GM18520 (cell line): ENCODE measurements around the gene LCE7A.

Experiments
- ATAC-seq: cut with Tn5 transposase; IDR thresholded peaks from one replicate; pipeline ENCODE4 v1.9.1; 2021; ENCODE audit not compliant: unreplicated experiment

Gene LCE7A

DNA sequence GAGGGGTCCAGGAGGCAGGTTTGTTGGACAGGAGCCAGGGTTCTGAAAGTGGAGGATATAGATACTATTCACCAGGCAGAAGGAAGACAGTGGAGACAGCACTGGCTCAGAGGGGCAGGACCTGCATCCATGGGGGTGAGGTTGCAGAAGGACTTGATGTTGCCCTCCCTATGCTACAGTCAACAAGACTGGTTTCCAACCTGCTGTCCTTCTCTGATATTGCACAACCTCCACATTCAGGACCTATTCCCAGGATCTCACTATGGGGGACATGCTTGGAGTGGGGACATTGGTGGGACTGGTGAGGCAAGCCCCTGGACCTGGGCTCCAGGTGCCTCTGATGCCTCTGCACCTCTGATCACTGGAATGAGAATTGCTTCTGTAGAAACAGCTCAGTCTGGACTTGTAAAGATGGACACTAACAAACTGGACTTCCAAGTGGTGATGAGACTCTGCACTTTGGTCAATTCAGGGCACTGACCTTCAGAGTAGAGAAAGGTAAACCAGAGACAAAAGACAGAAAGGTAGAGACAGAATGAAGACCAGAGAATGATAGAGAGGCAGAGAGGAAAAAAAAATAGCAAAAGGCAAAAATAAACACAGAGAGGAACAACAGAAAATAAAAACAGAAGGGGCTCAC, 19.9 kb downstream of the LCE7A start:
- no peak for ATAC-seq

DNA sequence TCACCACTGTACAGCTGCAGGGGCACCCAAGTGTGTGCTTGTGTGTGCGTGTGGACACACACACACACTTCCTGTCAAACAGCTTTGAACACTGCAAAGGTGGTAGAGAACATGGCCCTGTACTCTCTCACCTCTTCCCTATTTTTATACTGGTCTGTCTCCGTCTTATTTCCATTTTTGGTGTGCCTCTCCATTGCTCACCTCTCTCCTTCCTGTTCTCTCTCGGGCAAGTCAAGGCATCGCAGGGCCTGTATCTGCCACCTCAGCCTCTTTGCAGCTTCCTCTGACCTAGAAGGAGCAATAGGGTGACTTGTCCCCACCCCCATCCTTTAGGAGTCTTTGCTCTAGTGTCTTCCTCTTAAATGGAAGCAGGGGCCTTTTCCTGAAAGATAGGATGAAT, 20.5 kb downstream of the LCE7A start:
- ATAC-seq: no peak

DNA sequence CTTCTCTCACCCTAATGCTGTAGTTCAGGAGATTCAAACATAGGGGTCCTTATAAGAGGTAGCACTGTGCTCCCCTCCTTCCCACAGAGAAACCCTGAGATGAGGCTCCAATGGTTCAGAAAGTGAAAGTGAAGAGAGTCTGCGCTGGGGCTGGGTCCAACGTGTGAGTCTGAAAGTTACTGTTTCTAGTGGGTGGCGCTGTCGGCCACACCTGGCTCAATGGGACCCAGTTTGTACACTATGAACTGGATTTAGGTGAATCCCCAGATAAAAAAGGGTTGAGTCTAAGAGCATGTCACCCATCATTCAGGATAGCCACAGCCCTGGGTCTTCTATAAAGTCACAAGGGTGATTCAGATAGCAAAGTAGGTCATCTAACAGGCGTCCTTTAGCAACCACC, 21.1 kb downstream of the LCE7A start:
- ATAC-seq: no peak

DNA sequence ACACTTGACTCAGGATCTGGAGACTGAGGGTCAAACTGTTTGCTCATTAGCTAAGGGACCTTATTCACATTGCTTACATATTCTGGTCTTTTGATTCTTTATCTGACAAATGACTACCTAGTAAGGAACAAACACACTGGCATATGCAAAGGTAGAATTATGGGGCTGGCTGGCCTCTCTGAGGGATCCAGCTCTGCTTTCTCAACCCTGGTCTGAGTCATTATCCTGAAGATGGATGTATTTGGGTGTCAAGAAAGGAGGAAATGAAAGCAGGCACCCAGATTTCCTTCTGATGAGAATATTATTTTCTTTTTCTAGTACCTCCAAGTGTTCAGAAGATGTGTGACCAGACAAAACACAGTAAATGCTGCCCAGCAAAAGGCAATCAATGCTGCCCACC, 24.3 kb downstream of the LCE7A start:
- no peak for ATAC-seq

DNA sequence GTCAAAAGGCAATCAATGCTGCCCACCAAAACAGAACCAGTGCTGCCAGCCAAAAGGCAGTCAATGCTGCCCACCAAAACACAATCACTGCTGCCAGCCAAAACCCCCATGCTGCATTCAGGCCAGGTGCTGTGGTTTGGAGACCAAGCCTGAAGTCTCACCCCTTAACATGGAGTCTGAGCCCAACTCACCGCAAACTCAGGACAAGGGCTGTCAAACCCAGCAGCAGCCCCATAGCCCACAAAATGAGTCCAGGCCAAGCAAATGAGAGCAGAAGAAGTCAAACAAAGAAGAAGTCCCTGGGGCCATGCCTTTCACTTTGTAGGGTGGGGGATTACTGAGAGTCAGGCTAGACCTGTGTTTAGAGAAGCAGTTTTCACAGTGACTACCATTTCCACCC, 24.7 kb downstream of the LCE7A start:
- no peak for ATAC-seq

DNA sequence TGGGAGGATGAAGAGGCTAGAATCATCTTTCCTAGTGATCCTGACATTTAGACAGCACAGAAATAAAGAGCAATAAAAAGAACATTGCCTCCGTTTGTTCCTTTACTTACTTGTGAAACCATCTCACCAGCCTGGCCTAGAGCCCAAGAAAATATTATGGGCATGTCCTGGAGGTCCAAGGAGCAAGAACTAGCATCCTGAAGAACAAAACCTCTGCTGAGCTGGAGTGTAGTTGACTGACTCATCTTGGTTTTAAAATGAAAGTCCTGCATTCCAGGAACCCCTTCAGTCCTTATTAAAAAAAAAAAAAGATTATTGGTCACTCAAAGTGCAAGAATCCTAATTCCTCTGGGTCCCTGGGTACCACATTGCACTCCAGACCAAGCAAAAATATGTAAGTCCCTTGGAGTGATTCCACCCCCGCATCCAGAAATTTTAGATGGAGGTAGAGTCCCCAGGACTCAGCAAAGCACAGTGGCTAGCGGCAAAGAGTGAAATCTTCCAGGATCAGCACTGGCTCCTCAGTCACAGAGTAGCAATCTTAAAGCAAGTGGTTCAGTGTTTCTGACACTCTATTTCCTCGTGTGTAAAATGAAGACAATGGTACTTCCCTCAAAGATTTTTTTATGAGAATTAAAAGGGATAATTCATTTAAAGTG, 25.3 kb downstream of the LCE7A start:
- no peak for ATAC-seq

DNA sequence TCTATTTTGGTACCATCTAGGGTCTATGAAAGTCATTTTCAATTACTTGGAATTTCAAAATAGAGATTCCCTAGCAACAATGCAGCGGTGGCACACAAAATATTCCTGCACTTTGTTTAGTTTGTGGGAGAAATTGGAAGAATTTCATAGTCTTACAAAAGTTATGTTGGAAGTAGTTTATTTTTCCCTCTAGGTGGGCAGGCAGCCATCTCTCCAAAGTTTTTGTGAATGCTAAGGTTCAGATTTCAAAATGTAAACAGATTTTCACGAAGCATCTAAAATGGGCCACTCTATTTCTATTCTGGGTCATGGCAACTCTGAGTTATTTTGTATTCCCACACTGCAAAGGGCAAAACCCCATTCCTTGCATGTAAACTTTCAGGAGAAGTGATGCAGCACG, 26.3 kb downstream of the LCE7A start:
- no peak for ATAC-seq

DNA sequence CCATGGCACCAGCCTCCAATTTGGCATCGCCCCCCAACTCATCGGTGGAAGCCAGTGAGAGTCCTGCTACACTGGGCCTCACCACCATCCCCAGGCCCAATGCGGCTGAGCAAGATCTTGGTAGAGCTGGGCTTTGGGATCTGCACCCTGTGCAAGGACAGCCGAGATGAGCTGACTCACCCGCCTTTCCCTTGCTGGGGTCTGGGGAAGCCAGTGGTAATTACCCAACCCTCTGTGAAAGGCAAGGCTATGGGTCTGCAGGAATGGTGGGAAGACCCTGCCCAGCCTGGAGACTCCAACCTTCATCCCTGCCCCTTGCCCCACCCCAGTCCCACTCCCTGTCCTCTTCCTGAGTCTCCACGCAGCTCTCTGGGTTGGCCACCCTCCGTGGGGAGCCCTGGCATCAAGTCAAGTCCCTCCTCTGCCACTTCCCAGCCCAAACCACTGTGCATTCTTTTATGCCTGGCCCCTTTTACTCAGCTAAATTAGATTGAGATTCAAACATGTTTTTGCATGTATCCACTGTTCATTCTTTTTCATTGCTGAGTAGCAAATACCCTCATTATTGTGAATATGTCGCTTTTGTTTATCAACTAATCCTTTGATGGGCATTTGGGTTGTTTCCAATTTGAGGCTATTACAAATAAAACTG, 27.1 kb downstream of the LCE7A start:
- no peak for ATAC-seq

DNA sequence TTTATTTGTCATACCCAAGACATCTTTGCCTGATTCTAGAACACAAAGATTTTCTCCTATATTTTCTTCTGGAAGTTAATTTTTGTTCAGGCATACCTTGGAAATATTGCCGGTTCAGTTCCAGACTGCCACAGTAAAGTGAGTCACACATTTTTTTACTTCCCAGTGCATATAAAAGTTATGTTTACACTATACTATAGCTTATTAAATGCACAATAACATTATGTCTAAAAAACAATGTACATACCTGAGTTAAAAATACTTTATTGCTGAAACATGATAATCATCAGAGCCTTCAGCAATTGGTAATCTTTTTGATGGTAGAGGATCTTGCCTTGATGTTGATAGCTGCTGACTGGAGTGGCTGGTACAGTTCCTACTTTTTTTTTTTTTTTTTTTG, 28.3 kb downstream of the LCE7A start:
- ATAC-seq: no peak

DNA sequence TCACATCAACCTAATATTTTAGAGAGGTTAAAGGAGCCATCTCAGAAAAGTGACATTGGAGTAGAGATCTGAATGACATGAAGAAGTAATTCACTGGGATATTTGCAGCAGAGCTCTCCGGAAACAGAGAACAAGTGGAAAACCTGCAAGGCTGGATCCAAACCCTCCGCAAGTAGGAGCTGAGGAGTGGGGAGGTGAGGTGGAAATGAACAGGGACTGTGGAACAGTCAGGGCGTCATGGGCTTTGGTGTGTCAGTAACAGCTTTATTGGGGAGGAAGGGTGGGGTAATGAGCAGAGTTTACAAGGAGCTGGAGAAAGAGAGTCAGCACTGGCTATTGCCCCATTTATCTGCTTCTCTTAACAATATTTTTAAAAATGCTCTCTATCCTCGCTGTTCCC, 39.2 kb downstream of the LCE7A start:
- no peak for ATAC-seq

DNA sequence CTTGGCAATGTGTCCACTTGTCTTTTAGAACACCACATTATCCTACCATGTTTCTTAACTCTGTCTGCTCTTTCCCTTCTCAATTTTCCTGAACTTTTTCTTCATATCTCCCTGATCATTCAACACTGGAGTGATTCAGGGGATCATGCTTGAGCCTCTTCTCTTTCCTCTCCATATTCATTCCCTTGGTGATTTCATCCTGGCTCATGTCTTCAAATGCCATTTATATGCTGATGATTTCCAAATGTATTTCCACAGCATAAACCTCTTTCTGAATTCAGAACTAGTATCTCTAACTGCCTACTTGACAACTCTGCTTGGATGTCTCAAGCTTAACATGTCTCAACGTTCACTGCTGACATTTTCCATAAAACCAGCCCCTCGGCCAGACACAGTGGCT, 40.1 kb downstream of the LCE7A start:
- ATAC-seq: no peak

DNA sequence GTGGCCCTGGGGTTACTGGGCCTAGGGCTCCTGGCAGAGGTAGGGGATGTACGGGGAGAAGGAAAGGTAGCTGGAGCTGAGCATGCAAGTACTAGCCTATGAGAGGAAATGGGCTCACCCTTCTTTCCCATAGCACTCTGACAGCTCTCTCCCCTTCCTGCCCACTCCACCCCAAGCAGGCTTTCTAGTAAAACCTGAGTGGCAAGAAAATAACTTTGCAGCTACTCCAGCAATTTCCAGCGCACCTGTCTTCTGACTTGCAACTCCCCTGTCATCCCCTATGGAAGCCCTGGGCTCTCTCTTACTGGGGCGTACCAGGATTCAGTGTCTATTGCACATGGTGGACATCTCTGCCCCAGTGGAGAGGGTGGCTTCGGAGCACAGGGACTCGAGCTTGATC, 41.8 kb downstream of the LCE7A start:
- no peak for ATAC-seq

DNA sequence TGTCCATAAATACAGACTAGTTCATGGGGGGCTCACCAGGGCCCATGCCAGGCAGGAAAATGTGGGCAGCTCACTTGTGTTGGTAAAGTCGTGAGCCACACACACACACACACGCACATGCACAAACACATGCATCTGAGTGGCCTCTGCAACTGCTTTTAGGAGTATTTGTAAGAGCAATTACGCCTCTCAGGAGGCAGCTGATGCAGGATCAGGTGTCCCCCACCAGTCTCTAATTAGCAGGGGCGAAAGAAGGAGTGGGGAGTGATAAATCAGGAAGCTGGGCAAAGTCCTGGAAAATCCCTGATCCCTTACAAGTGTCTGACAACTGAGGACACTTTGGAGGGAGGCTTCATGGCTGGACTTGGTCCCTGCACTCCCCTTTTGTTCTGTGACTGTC, 42.8 kb downstream of the LCE7A start:
- ATAC-seq: no peak

DNA sequence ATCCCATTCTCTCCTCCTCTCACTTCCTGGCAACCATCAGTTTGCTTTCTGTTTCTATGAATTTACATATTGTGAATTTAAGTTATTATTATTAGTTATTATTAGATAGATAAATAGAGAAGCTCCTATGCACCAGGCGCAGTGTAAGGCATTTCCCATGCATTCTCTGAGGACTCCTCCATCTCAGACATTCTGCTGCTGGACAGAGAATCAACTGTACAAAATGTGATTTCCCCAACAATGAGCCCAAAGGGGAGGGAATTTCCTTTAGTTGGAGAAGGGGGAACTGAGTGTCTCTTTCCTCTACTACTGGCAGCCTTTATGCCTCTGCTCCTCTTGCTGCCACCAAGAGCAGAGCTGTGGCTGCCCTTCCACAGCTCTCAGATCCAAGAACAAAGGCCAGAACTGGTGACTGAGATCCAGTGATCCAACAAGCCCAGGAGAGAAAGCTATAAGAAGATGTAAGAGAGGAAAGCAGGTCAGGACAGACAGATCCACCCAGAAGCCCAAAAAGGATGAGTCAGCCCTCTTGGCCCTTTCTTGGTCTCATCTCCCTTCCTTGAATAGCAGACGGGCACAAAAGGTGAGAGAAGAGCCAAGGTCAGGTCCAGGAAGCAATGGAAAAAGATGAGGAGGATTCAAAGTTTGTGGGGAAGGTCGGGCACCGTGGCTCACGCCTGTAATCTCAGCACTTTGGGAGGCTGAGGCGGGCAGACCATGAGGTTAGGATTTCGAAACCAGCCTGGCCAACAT, 45.1 kb downstream of the LCE7A start:
- no peak for ATAC-seq

DNA sequence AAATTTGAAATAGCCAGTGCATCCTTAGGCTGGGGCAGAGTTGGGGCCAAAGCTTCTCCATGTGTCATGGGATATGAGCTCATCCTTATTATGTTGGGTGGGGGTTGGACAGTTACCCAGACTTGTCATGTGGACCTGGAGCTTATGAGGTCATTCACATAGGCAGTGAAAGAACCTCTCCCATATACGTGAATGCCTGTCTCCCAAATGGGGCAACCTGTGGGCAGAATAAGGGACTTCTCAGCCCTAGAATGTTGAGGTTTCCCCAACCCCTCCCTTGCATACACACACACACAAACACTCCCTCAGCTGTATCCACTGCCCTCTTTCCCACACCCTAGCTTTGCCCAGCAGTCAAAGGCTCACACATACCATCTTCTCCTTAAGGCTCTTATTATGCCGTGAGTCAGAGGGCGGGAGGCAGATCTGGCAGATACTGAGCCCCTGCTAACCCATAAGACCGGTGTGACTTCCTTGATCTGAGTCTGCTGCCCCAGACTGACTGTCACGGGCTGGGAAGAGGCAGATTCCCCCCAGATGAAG, 46.3 kb downstream of the LCE7A start:
- no peak for ATAC-seq

DNA sequence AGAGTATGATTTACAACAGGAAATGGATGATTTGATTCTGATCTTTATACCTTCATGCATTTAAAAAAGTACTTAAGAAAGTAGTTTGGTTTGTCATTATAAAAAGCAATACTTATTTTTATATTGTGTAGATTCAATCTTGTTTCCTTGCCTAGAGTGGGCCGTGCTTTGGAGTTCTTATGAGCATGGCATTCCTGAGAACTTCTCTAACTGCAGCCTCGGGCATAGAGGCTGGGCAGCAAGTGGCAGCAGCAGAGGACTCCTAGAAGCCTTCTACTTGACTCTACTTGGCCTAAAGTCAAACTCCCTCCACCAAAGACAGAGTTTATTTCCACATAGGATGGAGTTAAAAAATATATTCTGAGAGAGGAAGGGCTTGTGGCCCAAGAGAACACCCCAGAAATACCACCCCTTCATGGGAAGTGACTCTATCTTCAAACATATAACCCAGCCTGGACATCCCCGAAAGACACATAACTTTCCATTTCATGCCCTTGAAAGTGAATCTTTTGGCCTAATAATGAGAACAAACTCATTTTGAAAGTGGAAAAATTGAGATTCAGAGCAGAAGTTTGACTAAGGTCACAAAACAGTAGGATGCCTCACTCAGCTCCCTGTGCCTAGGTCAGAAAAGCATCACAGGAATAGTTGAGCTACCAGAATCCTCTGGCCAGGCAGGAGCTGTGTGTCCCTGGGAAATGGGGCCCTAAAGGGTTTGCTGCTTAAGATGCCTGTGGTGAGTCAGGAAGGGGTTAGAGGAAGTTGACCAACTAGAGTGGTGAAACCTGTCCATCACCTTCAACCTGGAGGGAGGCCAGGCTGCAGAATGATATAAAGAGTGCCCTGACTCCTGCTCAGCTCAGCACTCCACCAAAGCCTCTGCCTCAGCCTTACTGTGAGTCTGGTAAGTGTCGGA, 48.1 kb downstream of the LCE7A start, which contains the start of gene IVL:
TSS of gene IVL (plus strand) at position 861 of the 916 bp plus-strand sequence. CDS start 1,252 bp downstream, outside the sequence.
- ATAC-seq: no peak

DNA sequence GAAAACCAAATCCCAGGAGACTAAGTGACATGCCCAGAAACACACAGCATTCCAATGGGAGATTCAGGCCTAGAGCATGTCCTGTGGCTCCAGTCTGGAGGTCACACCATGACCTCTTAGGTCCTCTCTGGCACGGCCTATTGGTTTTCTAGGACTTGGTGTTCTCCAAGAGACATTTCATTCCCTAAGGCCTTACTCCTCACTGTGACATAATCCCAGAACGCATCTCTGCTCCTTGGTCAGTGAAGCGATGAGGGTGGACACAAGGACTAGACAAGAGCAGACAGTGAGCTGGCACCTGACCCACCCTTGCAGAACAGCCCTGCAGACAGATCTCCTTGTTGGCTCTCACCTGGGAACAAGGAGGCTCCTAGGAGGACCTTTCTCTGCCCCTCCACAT, 49.4 kb downstream of the LCE7A start:
- no peak for ATAC-seq
